HS-27A (cell line): ENCODE measurements around the gene STX16.

Experiments
- DNase-seq: peaks from one replicate; pipeline ENCODE4 v3.0.0-alpha.2; 2012; ENCODE audit warnings: low read depth, missing footprints

STX16 gene

DNA sequence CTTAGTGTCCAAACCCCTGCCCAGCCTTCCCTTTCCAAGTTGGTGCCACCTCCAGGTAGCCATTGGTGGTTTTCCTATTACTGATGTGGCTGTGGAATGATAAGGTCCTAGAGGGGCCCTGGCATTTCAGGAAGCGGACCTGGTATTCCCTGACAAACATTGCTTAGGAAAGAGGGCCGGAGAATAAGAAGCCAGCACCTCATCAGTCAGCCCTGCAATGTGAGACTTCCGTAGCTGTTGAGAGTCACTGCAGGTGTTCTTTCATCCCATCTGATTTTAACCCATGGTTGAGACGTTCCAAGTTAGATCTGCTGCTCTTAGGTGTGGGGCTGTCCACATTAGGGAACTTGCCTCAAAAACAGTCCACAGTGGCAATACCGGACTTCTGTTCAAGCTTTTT, 26.7 kb downstream of the STX16 start:
- DNase-seq: no peak

DNA sequence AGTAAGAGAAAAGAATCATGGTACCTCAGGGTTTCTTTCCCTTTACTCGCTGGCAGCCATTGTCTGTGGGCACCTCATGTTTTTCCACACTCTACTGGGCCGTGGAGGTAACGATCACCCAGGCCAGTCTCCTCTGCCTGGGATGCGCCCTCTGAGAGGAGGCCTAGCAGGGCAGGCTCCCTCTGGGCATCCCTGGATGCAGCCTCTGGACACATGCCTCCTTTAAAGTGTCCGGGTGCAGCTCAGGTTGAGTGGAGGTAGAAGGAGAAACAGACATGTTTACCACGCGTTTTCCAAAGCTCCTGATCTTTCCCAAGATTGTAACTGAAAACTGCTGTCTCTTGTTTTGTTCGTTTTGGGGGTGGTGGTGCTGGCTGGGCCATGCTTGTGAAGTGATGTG, 27.7 kb downstream of the STX16 start:
- no peak for DNase-seq

DNA sequence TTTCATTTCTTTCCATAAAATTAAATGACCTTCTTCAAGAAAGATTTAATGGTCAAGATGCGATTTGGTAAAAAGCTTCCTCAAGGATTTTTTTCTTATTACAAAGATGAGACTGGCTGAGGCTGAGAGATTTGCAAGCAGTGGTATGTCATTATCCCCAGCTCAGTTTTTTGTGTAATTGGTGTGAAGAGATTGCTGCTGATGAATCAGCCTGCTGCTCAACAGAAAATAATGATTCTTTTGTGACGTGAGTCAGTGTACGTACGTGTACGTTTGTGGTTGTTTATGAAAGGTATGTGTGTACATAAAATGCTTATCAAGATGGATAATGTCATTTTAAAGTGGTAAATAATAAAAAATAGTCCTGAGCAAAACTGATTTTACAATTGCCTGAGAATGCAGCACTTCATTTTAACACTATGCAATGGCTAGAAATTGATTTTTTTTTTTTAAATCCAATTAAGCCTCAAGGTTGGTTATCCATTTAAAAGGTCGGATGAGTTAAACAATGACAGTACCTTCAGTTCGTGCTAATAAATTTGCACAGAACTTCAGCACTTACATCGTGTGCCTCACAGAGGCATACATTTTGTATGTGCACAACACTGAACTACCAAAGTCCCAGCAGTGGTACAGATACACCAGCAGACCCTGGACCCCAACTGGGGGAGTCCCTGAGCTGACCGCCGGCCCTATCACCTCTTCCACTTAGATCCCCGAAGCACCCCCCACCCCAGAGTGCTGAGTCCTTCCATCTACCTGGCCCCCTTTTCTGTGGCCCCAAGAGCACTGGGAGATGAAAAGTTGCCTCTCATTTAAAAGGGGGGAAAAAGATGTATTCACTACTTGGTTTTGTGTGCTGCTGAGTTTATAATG, 31.8 kb downstream of the STX16 start:
- DNase-seq: no peak

DNA sequence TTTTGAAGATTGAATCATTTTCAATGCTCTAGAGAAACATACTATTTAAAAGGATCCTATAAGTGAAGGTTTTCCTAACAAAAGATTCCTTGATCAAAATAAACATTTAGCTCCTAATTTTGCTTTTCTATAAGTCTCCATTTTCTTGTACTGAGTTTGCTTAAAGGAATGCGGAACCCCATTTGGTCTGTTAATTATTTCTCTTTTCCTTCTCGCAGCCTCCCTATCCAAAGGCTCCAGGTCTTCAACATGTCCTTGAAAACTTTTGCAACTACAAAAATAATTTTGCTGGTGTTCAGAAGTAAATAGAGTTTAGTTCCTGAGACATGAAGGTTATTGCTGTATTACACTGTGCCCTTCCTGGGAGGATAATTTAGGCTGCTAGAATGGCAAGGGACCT, 33.2 kb downstream of the STX16 start:
- DNase-seq: no peak

GRCh38 chr20:58685988-58686387, 34.9 kb downstream of the STX16 start:
- DNase-seq: no peak

GRCh38 chr20:58688414-58688813, 37.3 kb downstream of the STX16 start:
- no peak for DNase-seq

GRCh38 chr20:58688840-58689239, 37.8 kb downstream of the STX16 start:
- no peak for DNase-seq

DNA sequence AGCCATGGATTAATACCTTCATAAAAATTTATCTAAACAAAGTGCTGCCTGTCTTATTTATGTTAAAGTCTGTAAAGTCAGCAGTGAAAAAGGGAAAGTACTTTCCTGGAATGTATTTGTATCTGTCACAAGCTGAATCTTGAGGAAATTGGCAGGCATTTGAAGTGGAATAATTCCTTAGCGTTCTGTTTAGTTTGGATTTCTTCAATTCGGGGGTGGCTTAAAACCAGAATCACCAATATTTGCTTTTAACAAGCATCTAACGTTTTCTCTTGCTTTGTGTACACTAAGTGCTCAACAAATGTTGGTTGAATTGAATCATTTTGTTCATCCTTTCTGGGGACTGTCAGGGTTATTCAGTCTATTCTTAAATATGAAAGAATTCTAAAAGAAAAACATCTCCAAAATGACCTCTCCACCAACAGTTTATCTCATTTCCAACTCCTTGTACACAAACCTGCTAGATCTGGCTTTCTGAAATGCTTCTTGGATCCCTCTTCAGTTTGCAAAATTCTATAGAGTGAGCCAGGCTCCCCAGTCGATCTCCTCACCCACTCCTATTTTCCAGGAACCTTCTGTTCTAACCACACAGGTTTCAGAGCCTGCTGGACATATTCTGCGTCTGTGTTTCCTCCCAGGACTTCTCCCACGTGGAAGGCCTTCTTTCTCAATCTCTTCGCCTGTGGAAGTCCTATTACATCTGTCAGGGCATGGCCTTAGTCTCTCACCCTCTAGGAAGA, 39.5 kb downstream of the STX16 start:
- DNase-seq: no peak

DNA sequence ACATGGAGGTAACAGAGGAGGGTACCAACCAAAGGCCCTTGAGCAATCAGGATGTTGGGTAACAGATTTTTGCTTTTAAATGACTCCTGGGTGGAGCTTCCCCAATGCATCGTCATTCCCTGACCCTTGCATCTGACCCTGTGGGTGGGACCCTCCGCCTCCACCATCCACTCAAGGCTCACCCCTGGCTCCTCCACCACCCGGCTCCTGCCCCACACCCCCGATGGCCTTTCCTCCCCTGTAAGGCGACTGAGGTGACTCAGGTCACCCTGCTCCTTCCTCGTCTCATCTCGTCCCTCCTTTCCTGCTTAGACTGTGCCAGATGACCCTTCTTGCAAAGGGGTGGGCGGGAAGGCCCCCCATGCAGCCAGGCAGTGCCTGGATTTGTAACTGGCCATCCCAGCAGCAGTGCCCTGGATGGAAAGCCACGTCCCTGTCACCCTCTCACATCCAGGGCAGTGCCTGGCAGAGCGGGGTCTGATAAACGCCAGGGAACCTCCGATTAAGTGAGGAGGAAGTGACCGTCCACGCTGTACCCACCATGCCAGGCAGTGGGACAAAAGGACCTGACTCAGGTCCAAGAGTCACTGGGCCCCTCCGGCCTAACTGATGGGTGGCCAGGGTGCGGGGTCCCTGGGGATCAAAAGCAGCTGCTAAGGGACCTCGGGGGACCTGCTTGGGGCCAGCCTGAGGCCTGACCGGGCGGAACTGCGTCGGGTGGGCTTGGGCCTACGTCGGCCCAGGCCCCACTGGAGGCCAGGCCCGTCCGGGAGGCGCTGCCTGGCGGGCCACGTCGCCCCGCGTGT, 40.9 kb downstream of the STX16 start:
- no peak for DNase-seq

GRCh38 chr20:58692579-58693225, 41.6 kb downstream of the STX16 start, which contains the start of gene NPEPL1:
TSS of gene NPEPL1 (plus strand) at chr20:58692800. CDS start at chr20:58692901, 101 bp downstream.
- DNase-seq: no peak

GRCh38 chr20:58693226-58694006, 42.3 kb downstream of the STX16 start:
- DNase-seq: no peak

GRCh38 chr20:58694241-58695083, 43.4 kb downstream of the STX16 start:
- DNase-seq: no peak

DNA sequence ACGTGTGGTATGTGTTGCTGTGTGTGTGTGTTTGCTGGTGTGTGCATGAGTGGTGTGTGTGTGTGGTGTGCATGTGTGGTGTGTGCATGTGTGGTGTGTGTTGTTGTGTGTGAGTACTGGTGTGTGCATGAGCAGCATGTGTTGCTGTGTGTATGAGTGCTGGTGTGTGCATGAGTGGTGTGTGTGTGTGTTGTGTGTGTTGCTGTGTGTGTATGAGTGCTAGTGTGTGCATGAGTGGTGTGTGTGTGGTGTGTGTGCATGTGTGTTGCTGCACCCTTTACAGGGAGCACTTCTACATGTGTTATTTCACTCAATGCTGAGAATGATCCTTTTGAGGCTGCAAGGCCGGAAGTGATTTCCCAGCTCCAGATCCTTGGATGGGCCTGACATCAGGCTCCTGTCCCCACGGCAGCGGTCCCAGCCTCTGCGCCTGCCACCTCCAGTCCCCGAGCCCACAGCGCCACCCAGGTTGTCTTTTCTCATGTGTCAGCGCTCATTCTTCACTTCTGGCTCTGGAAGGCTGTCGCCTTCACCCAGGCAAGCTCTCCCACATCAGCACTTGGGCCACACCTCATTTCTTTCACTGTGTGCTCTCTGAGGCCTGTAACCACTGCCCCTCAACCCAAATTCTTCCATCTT, 44.1 kb downstream of the STX16 start:
- DNase-seq: no peak

DNA sequence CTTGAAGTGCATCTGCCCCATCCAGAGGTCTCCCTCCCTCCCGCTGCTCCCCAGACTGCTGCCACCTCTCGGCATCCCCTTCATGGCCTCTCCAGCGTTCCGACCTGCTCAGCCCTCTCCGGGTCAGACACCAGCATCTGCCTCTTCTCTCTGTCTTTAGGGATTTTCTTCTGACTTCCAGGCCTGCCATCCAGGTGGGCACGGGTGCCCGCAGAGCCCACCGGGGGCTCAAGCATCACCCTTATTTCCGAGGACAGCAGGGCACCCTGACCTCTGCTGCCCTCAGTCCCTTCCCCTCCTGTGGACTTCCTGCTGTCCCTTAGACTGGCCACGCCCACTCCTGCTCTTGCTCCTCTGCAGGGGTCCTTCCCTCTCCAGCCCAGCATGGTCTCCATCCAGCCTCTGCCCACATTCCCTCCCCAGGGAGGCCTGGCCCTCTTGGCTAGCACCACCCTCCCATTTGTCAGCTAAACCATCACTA, 44.9 kb downstream of the STX16 start:
- no peak for DNase-seq

GRCh38 chr20:58696411-58696961, 45.4 kb downstream of the STX16 start:
- no peak for DNase-seq

- no peak for DNase-seq
Observed at GRCh38 chr20:58697201-58697866, 46.3 kb downstream of the STX16 start.

GRCh38 chr20:58697867-58698703, 47.0 kb downstream of the STX16 start:
- no peak for DNase-seq
